Breast epithelium (tissue), 3 donors: ENCODE measurements around the gene AQR.

ENCODE experiments used
- CTCF ChIP-seq, 3 donors: fragments of 450-650 bp; IDR thresholded peaks; one replicate each; pipeline ENCODE4 v1.5.1; 2016 to 2017; ENCODE audit warnings: antibody characterized with exemption in 3 of 3, mild to moderate bottlenecking in 3 of 3, moderate library complexity in 3 of 3
- POLR2A ChIP-seq: fragments of 450-650 bp; IDR thresholded peaks from one replicate; pipeline ENCODE4 v1.6.1; 2016; ENCODE audit warnings: antibody characterized with exemption, mild to moderate bottlenecking, moderate library complexity
- POLR2AphosphoS5 ChIP-seq, 3 donors: sonication (generic); formaldehyde crosslinking; IDR thresholded peaks; one replicate each; pipeline ENCODE4 v1.6.1; 2017; ENCODE audit warnings: antibody characterized with exemption in 3 of 3

- TF ChIP-seq CTCF (IDR thresholded peaks at IDR 0.05) (no peak), POLR2A (no peak), POLR2AphosphoS5 (IDR thresholded peaks at IDR 0.05) (no peak)
Measured at GRCh38 chr15:34986326-34986725, 16.8 kb upstream of the AQR start.
